T-helper 9 cell (primary cell): ENCODE data around the gene STX19.
A peak's percentile ranks its signal among the peaks of the same experiment; 100 is the strongest.
"Not testable (repeated sequence)": the region's sequence is repeated elsewhere in the genome, so short reads cannot be mapped to it uniquely, and the experiment has no call there.

Experiments
- DNase-seq: peaks from one replicate; pipeline ENCODE4 v3.0.0-alpha.2; 2020

STX19 gene

GRCh38 chr3:93973131-93974126, 55.0 kb downstream of the STX19 start, which contains the start of gene PROS1:
Gene PROS1, minus strand, starts transcription at chr3:93973896. Its CDS starts 147 bp downstream, at chr3:93973749.
- DNase-seq, result peak; percentile 7

DNA sequence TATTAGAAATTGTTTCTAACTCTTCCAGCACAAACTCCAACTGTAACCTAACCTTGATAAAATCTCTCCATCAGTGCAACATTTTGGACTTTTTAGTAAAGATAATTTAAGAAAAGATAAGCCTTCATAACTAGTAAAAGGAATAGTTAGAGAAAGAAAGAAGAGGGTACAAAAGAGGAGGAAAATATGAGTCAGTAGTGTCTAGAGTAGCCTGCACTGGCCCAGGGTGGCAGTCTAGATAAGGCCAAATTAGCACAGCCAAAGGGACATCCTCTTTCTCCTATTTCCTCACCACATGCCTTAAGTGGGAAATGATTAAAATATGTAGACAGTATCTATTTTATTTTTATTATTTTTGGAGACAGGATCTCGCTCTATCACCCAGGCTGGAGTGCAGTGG, 58.4 kb downstream of the STX19 start:
- no peak for DNase-seq

DNA sequence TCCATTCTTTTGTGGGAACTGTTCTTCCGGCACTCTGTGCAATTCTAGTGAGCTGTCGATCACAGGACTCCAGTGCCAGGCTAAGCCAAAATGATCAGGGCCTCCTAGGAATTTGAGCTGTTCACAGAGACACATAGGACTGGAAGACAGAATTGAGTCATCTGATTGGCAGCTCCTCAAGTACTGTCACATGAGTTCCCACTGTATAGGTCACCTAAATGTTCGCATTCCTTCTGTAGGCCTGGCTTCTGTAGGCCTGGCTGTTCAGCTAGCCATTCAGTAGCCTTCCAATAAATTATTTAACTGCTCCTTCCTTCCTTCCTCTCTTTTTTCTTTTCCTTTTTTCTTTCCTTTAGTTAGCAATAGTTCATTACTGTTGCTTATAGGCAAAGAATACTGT, 59.0 kb downstream of the STX19 start:
- DNase-seq, result no peak

DNA sequence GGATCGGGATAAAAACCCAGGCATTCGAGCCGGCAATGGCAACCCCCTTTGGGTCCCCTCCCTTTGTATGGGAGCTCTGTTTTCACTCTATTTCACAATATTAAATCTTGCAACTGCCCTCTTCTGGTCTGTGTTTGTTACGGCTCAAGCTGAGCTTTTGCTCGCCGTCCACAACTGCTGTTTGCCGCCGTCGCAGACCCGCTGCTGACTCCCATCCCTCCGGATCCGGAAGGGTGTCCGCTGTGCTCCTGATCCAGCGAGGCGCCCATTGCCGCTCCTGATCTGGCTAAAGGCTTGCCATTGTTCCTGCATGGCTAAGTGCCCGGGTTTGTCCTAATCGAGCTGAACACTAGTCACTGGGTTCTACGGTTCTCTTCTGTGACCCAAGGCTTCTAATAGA, 63.3 kb downstream of the STX19 start:
- not testable (repeated sequence) for DNase-seq
